ENCODE data around the gene GALC. TPM values are rescaled to one million over a fixed set of nuclear protein-coding genes. Genes with fewer than 3 reads are reported as not detected.

The GALC gene
- polyA plus RNA-seq, 3 donors from 2014 or later = 38.7 to 59.5 (median 57.6) TPM

- peaks cover 9 to 32% of the 10 kb centered on the region in 2 donors for H3K4me1 Mint-ChIP-seq
- H3K4me3 Mint-ChIP-seq = no peak overlapping the region
- H3K27me3 Mint-ChIP-seq (ENCODE audit: low read depth in 3 of 3) = no peaks in the 10 kb centered on the region
- H3K9me3 Mint-ChIP-seq = peaks cover 0 to 1% (median 0%) of the 10 kb centered on the region in 6 donors
- H3K27ac Mint-ChIP-seq = no peak overlapping the region
- DNase-seq = no peak
- peaks cover 45 to 68% (median 49%) of the 10 kb centered on the region in 3 donors for H3K36me3 Mint-ChIP-seq
These were observed 58.8 kb downstream of the GALC start for GRCh38 chr14:87934185-87934584.

GRCh38 chr14:87916886-87917275, 76.1 kb downstream of the GALC start:
- Mint-ChIP-seq H3K36me3 (peaks cover 5 to 13% (median 10%) of the 10 kb centered on the region in 3 donors), H3K27ac (no peak overlapping the region), H3K9me3 (peaks cover 9 to 35% (median 30%) of the 10 kb centered on the region in 6 donors), H3K4me3 (no peak overlapping the region), H3K27me3 (ENCODE audit: low read depth in 3 of 3) (peaks cover 3 to 15% (median 11%) of the 10 kb centered on the region in 3 donors), H3K4me1 (peaks cover 0 to 6% of the 10 kb centered on the region in 2 donors)
- no peak for DNase-seq

- no peak overlapping the region for H3K27ac Mint-ChIP-seq
- peaks cover 0 to under 1% of the 10 kb centered on the region in 2 donors for H3K4me1 Mint-ChIP-seq
- H3K36me3 Mint-ChIP-seq = peaks cover 5 to 10% (median 10%) of the 10 kb centered on the region in 3 donors
- no peak for DNase-seq
- H3K9me3 Mint-ChIP-seq = peaks cover 9 to 41% (median 34%) of the 10 kb centered on the region in 6 donors
- H3K4me3 Mint-ChIP-seq = no peak overlapping the region
- H3K27me3 Mint-ChIP-seq (ENCODE audit: low read depth in 3 of 3) = peaks cover 3 to 16% (median 11%) of the 10 kb centered on the region in 3 donors
These were observed 76.7 kb downstream of the GALC start for GRCh38 chr14:87916103-87916885.

- peaks cover 2 to 8% (median 6%) of the 10 kb centered on the region in 3 donors for H3K27me3 Mint-ChIP-seq (ENCODE audit: low read depth in 3 of 3)
- H3K9me3 Mint-ChIP-seq = peaks cover 10 to 34% (median 26%) of the 10 kb centered on the region in 6 donors
- peaks cover 2 to 8% (median 2%) of the 10 kb centered on the region in 3 donors for H3K36me3 Mint-ChIP-seq
- DNase-seq = no peak
- no peak overlapping the region for H3K4me3 Mint-ChIP-seq
- no peak overlapping the region for H3K27ac Mint-ChIP-seq
- no peaks in the 10 kb centered on the region for H3K4me1 Mint-ChIP-seq
These were observed 84.4 kb downstream of the GALC start for GRCh38 chr14:87908550-87908949.

GRCh38 chr14:87901652-87902051, 91.3 kb downstream of the GALC start:
- no peaks in the 10 kb centered on the region for H3K4me1 Mint-ChIP-seq
- no peaks in the 10 kb centered on the region for H3K9me3 Mint-ChIP-seq
- H3K27ac Mint-ChIP-seq = no peak overlapping the region
- no peak for DNase-seq
- H3K36me3 Mint-ChIP-seq = no peaks in the 10 kb centered on the region
- peaks cover 0 to 7% (median 2%) of the 10 kb centered on the region in 3 donors for H3K27me3 Mint-ChIP-seq (ENCODE audit: low read depth in 3 of 3)
- H3K4me3 Mint-ChIP-seq = no peak overlapping the region

GRCh38 chr14:87901236-87901635, 91.7 kb downstream of the GALC start:
- Mint-ChIP-seq H3K4me3 (no peak overlapping the region), H3K36me3 (no peaks in the 10 kb centered on the region), H3K9me3 (no peaks in the 10 kb centered on the region), H3K27ac (no peak overlapping the region), H3K27me3 (ENCODE audit: low read depth in 3 of 3) (peaks cover 0 to 7% (median 2%) of the 10 kb centered on the region in 3 donors), H3K4me1 (no peaks in the 10 kb centered on the region)
- DNase-seq = no peak

GRCh38 chr14:87899228-87899627, 93.8 kb downstream of the GALC start:
- no peaks in the 10 kb centered on the region for H3K36me3 Mint-ChIP-seq
- no peak overlapping the region for H3K4me3 Mint-ChIP-seq
- peaks cover 0 to 7% (median 2%) of the 10 kb centered on the region in 3 donors for H3K27me3 Mint-ChIP-seq (ENCODE audit: low read depth in 3 of 3)
- DNase-seq = no peak
- H3K9me3 Mint-ChIP-seq = no peaks in the 10 kb centered on the region
- H3K4me1 Mint-ChIP-seq = no peaks in the 10 kb centered on the region
- no peak overlapping the region for H3K27ac Mint-ChIP-seq

GRCh38 chr14:87898301-87898700, 94.7 kb downstream of the GALC start:
- H3K27me3 Mint-ChIP-seq (ENCODE audit: low read depth in 3 of 3) = peaks cover 0 to 4% (median 2%) of the 10 kb centered on the region in 3 donors
- no peaks in the 10 kb centered on the region for H3K36me3 Mint-ChIP-seq
- DNase-seq = no peak
- H3K4me1 Mint-ChIP-seq = no peaks in the 10 kb centered on the region
- no peak overlapping the region for H3K4me3 Mint-ChIP-seq
- H3K27ac Mint-ChIP-seq = no peak overlapping the region
- H3K9me3 Mint-ChIP-seq = no peaks in the 10 kb centered on the region

- Mint-ChIP-seq H3K27me3 (ENCODE audit: low read depth in 3 of 3) (peaks cover 0 to 4% (median 2%) of the 10 kb centered on the region in 3 donors), H3K4me3 (no peak overlapping the region), H3K4me1 (no peaks in the 10 kb centered on the region), H3K9me3 (no peaks in the 10 kb centered on the region), H3K36me3 (no peaks in the 10 kb centered on the region), H3K27ac (no peak overlapping the region)
- DNase-seq = peak in 2 of 3 donors; percentile 1 to 6
These were observed 96.3 kb downstream of the GALC start for GRCh38 chr14:87896393-87897380.

- H3K4me1 Mint-ChIP-seq = no peaks in the 10 kb centered on the region
- DNase-seq = no peak
- no peaks in the 10 kb centered on the region for H3K9me3 Mint-ChIP-seq
- no peak overlapping the region for H3K4me3 Mint-ChIP-seq
- no peaks in the 10 kb centered on the region for H3K36me3 Mint-ChIP-seq
- no peak overlapping the region for H3K27ac Mint-ChIP-seq
- peaks cover 0 to 4% (median 2%) of the 10 kb centered on the region in 3 donors for H3K27me3 Mint-ChIP-seq (ENCODE audit: low read depth in 3 of 3)
These were observed 98.1 kb downstream of the GALC start for GRCh38 chr14:87894920-87895319.

- H3K36me3 Mint-ChIP-seq = no peaks in the 10 kb centered on the region
- DNase-seq = no peak
- no peaks in the 10 kb centered on the region for H3K9me3 Mint-ChIP-seq
- H3K27me3 Mint-ChIP-seq (ENCODE audit: low read depth in 3 of 3) = peaks cover 0 to 5% (median 3%) of the 10 kb centered on the region in 3 donors
- no peak overlapping the region for H3K4me3 Mint-ChIP-seq
- no peaks in the 10 kb centered on the region for H3K4me1 Mint-ChIP-seq
- no peak overlapping the region for H3K27ac Mint-ChIP-seq
These were observed 100.2 kb downstream of the GALC start for GRCh38 chr14:87892763-87893162.

GRCh38 chr14:87888136-87888999, 104.6 kb downstream of the GALC start:
- Mint-ChIP-seq H3K9me3 (no peaks in the 10 kb centered on the region), H3K4me3 (no peak overlapping the region), H3K27me3 (ENCODE audit: low read depth in 3 of 3) (peaks cover 2 to 11% (median 5%) of the 10 kb centered on the region in 3 donors), H3K36me3 (no peaks in the 10 kb centered on the region), H3K4me1 (no peaks in the 10 kb centered on the region), H3K27ac (no peak overlapping the region)
- DNase-seq = peak in 1 of 3 donors; percentile 1

GRCh38 chr14:87883750-87884149, 109.2 kb downstream of the GALC start:
- Mint-ChIP-seq H3K27me3 (ENCODE audit: low read depth in 3 of 3) (peaks cover 2 to 11% (median 3%) of the 10 kb centered on the region in 3 donors), H3K27ac (no peak overlapping the region), H3K4me3 (no peak overlapping the region), H3K4me1 (no peaks in the 10 kb centered on the region), H3K36me3 (no peaks in the 10 kb centered on the region), H3K9me3 (no peaks in the 10 kb centered on the region)
- no peak for DNase-seq

Measured in immature natural killer cell (primary cell).